Activated B cell treated with CpG ODN at 0.5 μM for 24 hours (primary cell): ENCODE data around the gene CALM3. TPM values are rescaled to one million over a fixed set of nuclear protein-coding genes. Genes with fewer than 3 reads are reported as not detected.

Experiments used
- ATAC-seq: fragments of 200-7000 bp; cut with Tn5 transposase; one replicate; pipeline ENCODE4 v1.10.0; 2021; ENCODE audit warnings: low read depth, mild to moderate bottlenecking, moderate library complexity
- CTCF ChIA-PET: fragments of 350-600 bp; sonication (Branson Sonifier 250); formaldehyde crosslinking; loops from one replicate; lab custom pipeline; 2021; ENCODE audit warnings: antibody characterized with exemption; lab: Charles Lee
- POLR2A ChIA-PET: fragments of 350-600 bp; sonication (Branson Sonifier 250); formaldehyde crosslinking; loops from one replicate; lab custom pipeline; 2021; ENCODE audit warnings: antibody characterized with exemption; lab: Charles Lee
- DNase-seq: peaks from one replicate; pipeline ENCODE4 v3.0.0; 2022
- H3K27ac Mint-ChIP-seq: one replicate; pipeline ENCODE4 v1.8.0; 2020; ENCODE audit warnings: mixed read lengths
- H3K27me3 Mint-ChIP-seq: one replicate; pipeline ENCODE4 v1.8.0; 2021; ENCODE audit warnings: mixed read lengths
- H3K36me3 Mint-ChIP-seq: one replicate; pipeline ENCODE4 v1.8.0; 2021; ENCODE audit warnings: low read depth, mixed read lengths
- H3K4me1 Mint-ChIP-seq: one replicate; pipeline ENCODE4 v1.8.0; 2021; ENCODE audit warnings: mixed read lengths
- H3K4me3 Mint-ChIP-seq: one replicate; pipeline ENCODE4 v1.8.0; 2020; ENCODE audit warnings: mild to moderate bottlenecking, mixed read lengths
- H3K9me3 Mint-ChIP-seq: one replicate; pipeline ENCODE4 v1.8.0; 2020; ENCODE audit warnings: mixed read lengths
- intact Hi-C: fragments of 100-400 bp; cut with micrococcal nuclease; formaldehyde crosslinking; loops from one replicate; pipeline ENCODE4 v1.15.1; 2024
- total RNA-seq: library from RNA; stranded (reverse); gene quantifications from 2 replicates; pipeline ENCODE4 v1.2.3, GENCODE V29; 2022
- TF ChIP-seq, protein P1 (sequence below): fragments of 200-600 bp; IDR thresholded peaks from one replicate; pipeline ENCODE4 v1.8.0; 2022; ENCODE audit warnings: antibody characterized with exemption, mild to moderate bottlenecking

Gene CALM3
- total RNA-seq, 1 donor from 2014 or later, result 174 TPM

DNA sequence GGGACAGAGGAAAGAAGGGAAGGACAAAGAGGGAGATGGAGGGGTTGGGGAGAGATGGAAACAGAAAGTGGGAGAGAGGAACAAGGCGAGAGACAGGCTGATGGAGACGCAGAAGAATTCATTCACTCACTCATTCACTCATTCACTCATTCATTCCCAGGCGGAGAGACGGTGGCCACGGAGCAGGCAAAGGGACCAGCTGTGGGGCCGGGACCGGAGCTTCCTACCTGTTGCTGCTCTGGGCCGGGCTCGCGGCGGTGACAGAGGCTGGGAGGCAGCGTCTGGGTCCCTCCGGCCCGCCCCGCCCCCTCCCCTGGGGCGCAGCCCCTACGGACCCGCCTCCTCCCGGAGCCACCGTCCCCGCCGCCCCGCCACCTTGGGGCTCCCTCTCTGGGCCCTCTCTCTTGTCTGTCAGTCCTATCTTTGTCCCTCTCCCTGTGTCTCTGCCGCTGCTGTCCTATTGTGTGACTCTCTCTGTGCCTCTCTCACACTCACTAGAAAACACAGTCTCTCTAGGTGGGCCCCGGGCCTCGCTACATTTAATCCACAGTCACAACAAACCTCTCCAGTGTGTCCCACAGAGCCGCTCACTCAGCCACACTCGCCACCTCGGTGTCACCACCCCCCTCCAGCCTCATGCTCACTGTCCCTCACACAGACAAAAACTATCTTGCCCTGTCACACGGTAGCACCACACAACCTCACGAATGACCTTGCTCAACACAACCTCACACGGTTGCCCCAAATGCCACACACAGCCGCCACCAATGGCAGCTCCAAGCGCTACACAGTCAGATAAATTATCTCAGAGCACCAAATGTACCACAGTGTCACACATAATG is 35.0 kb downstream of the CALM3 start, which contains the start of gene GNG8:
Gene GNG8, minus strand, starts transcription at position 283 of the 842 bp plus-strand sequence. CDS start 1,520 bp downstream, outside the sequence.
- H3K4me3 Mint-ChIP-seq, result peak within 1 kb of the TSS; percentile 81
- intact Hi-C loops, result no loop called here
- H3K9me3 Mint-ChIP-seq, result no peaks in the 10 kb centered on the region
- peaks cover 2% of the 10 kb centered on the region for H3K36me3 Mint-ChIP-seq
- peak within 1 kb of the TSS; percentile 62 for H3K27ac Mint-ChIP-seq
- peaks cover 4% of the 10 kb centered on the region for H3K27me3 Mint-ChIP-seq
- DNase-seq (peak; percentile 51), ATAC-seq (no peak)
- POLR2A ChIA-PET, result interaction anchor here (0.7 to 4.3 kb wide), 7 partner anchors 18 to 1614 kb away, joined by 3 to 23 read pairs (median 7); partner anchors contain the start of genes CALM3, DACT3 and SLC1A5
- TF ChIP-seq, protein P1, sequence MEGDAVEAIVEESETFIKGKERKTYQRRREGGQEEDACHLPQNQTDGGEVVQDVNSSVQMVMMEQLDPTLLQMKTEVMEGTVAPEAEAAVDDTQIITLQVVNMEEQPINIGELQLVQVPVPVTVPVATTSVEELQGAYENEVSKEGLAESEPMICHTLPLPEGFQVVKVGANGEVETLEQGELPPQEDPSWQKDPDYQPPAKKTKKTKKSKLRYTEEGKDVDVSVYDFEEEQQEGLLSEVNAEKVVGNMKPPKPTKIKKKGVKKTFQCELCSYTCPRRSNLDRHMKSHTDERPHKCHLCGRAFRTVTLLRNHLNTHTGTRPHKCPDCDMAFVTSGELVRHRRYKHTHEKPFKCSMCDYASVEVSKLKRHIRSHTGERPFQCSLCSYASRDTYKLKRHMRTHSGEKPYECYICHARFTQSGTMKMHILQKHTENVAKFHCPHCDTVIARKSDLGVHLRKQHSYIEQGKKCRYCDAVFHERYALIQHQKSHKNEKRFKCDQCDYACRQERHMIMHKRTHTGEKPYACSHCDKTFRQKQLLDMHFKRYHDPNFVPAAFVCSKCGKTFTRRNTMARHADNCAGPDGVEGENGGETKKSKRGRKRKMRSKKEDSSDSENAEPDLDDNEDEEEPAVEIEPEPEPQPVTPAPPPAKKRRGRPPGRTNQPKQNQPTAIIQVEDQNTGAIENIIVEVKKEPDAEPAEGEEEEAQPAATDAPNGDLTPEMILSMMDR, result no peak
- CTCF ChIA-PET, result interaction anchor here (2.1 to 2.5 kb wide), 3 partner anchors 19 to 26 kb away, joined by 7 to 16 read pairs (median 15); partner anchors contain the start of gene DACT3
- peaks cover 34% of the 10 kb centered on the region for H3K4me1 Mint-ChIP-seq

DNA sequence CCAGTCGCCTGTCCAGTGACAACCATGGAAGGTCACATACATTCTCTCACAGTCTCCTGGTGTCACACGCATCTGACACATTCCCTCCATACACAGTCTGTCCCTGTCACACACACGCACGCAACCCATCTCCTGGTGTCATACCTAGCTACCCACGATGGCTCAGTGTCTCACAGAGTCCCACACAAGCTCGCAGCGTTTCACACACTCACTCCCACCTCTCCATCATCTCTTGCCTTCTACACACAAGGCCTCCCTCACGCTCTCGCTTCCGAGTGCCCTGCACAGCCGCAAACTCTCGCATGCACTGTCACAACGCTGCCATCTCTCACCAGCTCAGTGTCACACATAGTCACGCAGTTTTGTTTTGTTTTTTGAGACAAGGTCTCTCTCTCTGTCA is 36.1 kb downstream of the CALM3 start:
- peaks cover 2% of the 10 kb centered on the region for H3K36me3 Mint-ChIP-seq
- POLR2A ChIA-PET, result interaction anchor here (0.7 to 4.3 kb wide), 4 partner anchors 19 to 43 kb away, joined by 5 to 23 read pairs (median 14); partner anchors contain the start of genes CALM3 and DACT3
- ATAC-seq, result no peak
- H3K27me3 Mint-ChIP-seq, result peaks cover 6% of the 10 kb centered on the region
- no peaks in the 10 kb centered on the region for H3K9me3 Mint-ChIP-seq
- no peak overlapping the region for H3K27ac Mint-ChIP-seq
- intact Hi-C loops, result no loop called here
- DNase-seq, result no peak
- peaks cover 34% of the 10 kb centered on the region for H3K4me1 Mint-ChIP-seq
- CTCF ChIA-PET, result interaction anchor here (0.6 to 2.5 kb wide), 5 partner anchors 20 to 106 kb away, joined by 3 to 16 read pairs (median 7); partner anchors contain the start of gene DACT3
- no peak overlapping the region for H3K4me3 Mint-ChIP-seq
- TF ChIP-seq, protein P1, result no peak

DNA sequence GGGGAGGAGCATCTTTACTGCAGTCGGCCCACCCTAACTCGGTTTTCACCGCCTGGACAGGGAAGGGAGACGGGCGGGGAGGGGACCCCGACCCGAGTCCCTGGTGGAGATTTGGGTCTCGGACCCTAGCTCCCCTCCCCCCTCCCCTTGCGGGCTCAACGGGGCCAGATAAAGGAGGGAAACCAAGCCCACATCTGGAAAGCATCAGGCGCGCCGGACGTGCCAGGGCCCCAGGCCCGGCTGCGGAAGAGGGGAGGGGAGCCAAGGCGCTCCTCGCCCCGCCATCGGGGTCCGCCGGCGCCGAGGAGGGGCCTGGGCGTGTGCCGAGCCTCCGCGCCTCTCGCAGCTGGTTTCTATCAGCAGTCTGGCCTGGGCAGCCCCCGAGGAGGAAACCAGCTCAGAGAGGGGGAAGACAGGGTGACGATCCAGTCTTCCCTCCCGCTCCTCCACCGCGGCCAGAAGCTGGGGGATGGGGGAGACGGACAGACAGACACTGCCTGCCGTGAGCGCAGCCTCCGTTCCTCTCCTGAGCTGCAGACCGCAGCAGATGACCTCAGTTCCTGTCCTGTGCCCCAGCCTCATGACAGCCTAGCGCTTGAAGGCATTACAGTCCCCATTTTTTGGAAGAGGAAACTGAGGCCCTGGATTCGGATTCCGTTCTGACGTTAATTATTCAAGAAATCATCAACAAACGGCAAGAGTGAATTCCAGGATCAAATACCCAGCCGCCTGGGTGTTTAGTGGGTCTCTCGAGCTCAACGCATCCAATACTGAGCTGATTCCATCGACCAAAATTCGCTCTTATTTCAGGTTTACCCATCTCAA is 38.4 kb downstream of the CALM3 start:
- no peaks in the 10 kb centered on the region for H3K36me3 Mint-ChIP-seq
- H3K27me3 Mint-ChIP-seq, result peaks cover 8% of the 10 kb centered on the region
- ChIA-PET POLR2A (interaction anchor here (0.6 kb wide), 1 partner anchor 50 kb away, joined by 6 read pairs; no protein-coding TSS in a partner anchor), CTCF (interaction anchor here (0.7 kb wide), 1 partner anchor 20 kb away, joined by 3 read pairs; no protein-coding TSS in a partner anchor)
- H3K27ac Mint-ChIP-seq, result no peak overlapping the region
- no peak for DNase-seq
- no peak for ATAC-seq
- intact Hi-C loops, result no loop called here
- no peak overlapping the region for H3K4me3 Mint-ChIP-seq
- H3K9me3 Mint-ChIP-seq, result no peaks in the 10 kb centered on the region
- TF ChIP-seq, protein P1, result no peak
- peaks cover 18% of the 10 kb centered on the region for H3K4me1 Mint-ChIP-seq

DNA sequence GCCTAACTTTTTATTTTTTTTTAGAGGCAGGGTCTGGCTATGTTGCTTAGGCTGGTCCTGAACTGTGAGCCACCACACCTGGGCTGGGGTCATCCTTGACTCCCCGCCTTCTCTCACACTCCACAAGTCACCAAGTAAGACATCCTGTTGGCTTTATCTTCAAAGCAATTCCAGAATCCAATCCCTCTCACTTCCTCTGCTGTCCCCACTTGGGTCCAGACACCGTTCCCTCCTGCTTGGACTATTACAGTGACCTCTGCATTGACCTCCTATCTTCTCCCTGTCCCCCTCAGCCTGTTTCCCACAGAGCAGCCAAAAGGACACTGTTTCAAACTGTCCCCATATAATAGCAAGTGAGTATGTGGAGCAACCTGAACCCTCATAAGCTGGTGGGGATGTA is 39.5 kb downstream of the CALM3 start:
- CTCF ChIA-PET, result no interaction called here

More for the DNA sequence above, 39.5 kb downstream of the CALM3 start:
- Mint-ChIP-seq H3K4me1 (peaks cover 11% of the 10 kb centered on the region), H3K27ac (no peak overlapping the region), H3K9me3 (peaks cover under 1% of the 10 kb centered on the region), H3K4me3 (peak overlapping the region; percentile 4), H3K36me3 (no peaks in the 10 kb centered on the region), H3K27me3 (peaks cover 10% of the 10 kb centered on the region)
- POLR2A ChIA-PET, result no interaction called here
- intact Hi-C loops, result no loop called here
- ATAC-seq (no peak), DNase-seq (no peak)
- TF ChIP-seq, protein P1, result no peak
